OCI-LY1 (cell line): Measurements from ENCODE around the gene ANTXRL.
"Not testable (repeated sequence)": the region's sequence is repeated elsewhere in the genome, so short reads cannot be mapped to it uniquely, and the experiment has no call there.

ENCODE experiments used
- H2AFZ ChIP-seq: fragments of 200-600 bp; sonication (generic), shearing (Covaris generic); 2 replicates; pipeline ENCODE4 v1.6.0; 2014; ENCODE audit warnings: antibody characterized with exemption, mild to moderate bottlenecking, low read length
- H3F3A ChIP-seq: fragments of 200-600 bp; sonication (generic), shearing (Covaris generic); 2 replicates; pipeline ENCODE4 v1.6.0; 2014; ENCODE audit warnings: mild to moderate bottlenecking, antibody characterized with exemption, low read length, moderate library complexity; ENCODE audit not compliant: insufficient read depth
- H3K27ac ChIP-seq: fragments of 200-600 bp; sonication (generic); 2 replicates; pipeline ENCODE4 v1.5.1; 2014; ENCODE audit warnings: low read length, mixed run types, mild to moderate bottlenecking, low read depth; ENCODE audit not compliant: poor library complexity, severe bottlenecking
- H3K27me3 ChIP-seq: fragments of 200-600 bp; sonication (generic); 2 replicates; pipeline ENCODE4 v1.6.0; 2014; ENCODE audit warnings: antibody characterized with exemption, mild to moderate bottlenecking, low read length, moderate library complexity; ENCODE audit not compliant: insufficient read depth
- H3K36me3 ChIP-seq: fragments of 200-600 bp; sonication (generic); 2 replicates; pipeline ENCODE4 v1.6.1; 2014; ENCODE audit warnings: mild to moderate bottlenecking, antibody characterized with exemption, low read length, moderate library complexity, mixed read lengths; ENCODE audit not compliant: insufficient read depth
- H3K4me1 ChIP-seq: fragments of 200-600 bp; sonication (generic); 2 replicates; pipeline ENCODE4 v1.5.1; 2014; ENCODE audit warnings: mild to moderate bottlenecking, low read length, moderate library complexity; ENCODE audit not compliant: insufficient read depth, severe bottlenecking
- H3K4me2 ChIP-seq: fragments of 200-600 bp; sonication (generic), shearing (Covaris generic); 2 replicates; pipeline ENCODE4 v1.6.1; 2014; ENCODE audit warnings: low read length
- H3K4me3 ChIP-seq: fragments of 200-600 bp; sonication (generic); 2 replicates; pipeline ENCODE4 v1.5.1; 2014; ENCODE audit warnings: low read length, low read depth, mild to moderate bottlenecking, mixed read lengths; ENCODE audit not compliant: poor library complexity, severe bottlenecking
- H3K79me2 ChIP-seq: fragments of 200-600 bp; shearing (Covaris generic); 2 replicates; pipeline ENCODE4 v1.6.1; 2016; ENCODE audit warnings: mixed run types, low read length, mixed read lengths; ENCODE audit not compliant: insufficient read depth
- H3K9ac ChIP-seq: fragments of 200-600 bp; sonication (generic), shearing (Covaris generic); 2 replicates; pipeline ENCODE4 v1.6.1; 2014; ENCODE audit warnings: mild to moderate bottlenecking, low read length, mixed read lengths
- H3K9me2 ChIP-seq: fragments of 200-600 bp; sonication (generic), shearing (Covaris generic); 2 replicates; pipeline ENCODE4 v1.6.1; 2014; ENCODE audit warnings: low read depth, mild to moderate bottlenecking, low read length, mixed read lengths
- H3K9me3 ChIP-seq: fragments of 200-600 bp; shearing (Covaris generic); 2 replicates; pipeline ENCODE4 v1.6.1; 2014; ENCODE audit warnings: low read length, mixed read lengths
- H4K20me1 ChIP-seq: fragments of 200-600 bp; sonication (generic), shearing (Covaris generic); 2 replicates; pipeline ENCODE4 v1.6.0; 2016; ENCODE audit warnings: mild to moderate bottlenecking, low read length; ENCODE audit not compliant: insufficient read depth
- CTCF ChIP-seq: fragments of 200-600 bp; sonication (generic), shearing (Covaris generic); IDR thresholded peaks from 2 replicates; pipeline ENCODE4 v1.5.1; 2017; ENCODE audit warnings: mild to moderate bottlenecking, antibody characterized with exemption, low read length, moderate library complexity, mixed read lengths
- EZH2 ChIP-seq: fragments of 200-600 bp; sonication (generic), shearing (Covaris generic); IDR thresholded peaks from 2 replicates; pipeline ENCODE4 v1.8.0; 2017; ENCODE audit warnings: borderline replicate concordance, mixed run types, mild to moderate bottlenecking, antibody characterized with exemption, low read length, moderate library complexity, mixed read lengths

Gene ANTXRL

GRCh38 chr10:46253076-46254006, 33.5 kb upstream of the ANTXRL start:
- Histone ChIP-seq H3K36me3 (peaks cover 12% of the 10 kb centered on the region; the same call in 1 of the 2 replicates), H3K4me2 (no peak overlapping the region), H3K4me1 (no peaks in the 10 kb centered on the region), H2AFZ (no peak overlapping the region), H3K4me3 (no peak overlapping the region), H3K9me2 (no peaks in the 10 kb centered on the region), H3K9ac (no peak overlapping the region), H4K20me1 (no peaks in the 10 kb centered on the region), H3K79me2 (no peaks in the 10 kb centered on the region), H3F3A (no peaks in the 10 kb centered on the region), H3K27me3 (no peaks in the 10 kb centered on the region), H3K9me3 (no peaks in the 10 kb centered on the region), H3K27ac (no peak overlapping the region)
- TF ChIP-seq EZH2 (no peak), CTCF (no peak)

DNA sequence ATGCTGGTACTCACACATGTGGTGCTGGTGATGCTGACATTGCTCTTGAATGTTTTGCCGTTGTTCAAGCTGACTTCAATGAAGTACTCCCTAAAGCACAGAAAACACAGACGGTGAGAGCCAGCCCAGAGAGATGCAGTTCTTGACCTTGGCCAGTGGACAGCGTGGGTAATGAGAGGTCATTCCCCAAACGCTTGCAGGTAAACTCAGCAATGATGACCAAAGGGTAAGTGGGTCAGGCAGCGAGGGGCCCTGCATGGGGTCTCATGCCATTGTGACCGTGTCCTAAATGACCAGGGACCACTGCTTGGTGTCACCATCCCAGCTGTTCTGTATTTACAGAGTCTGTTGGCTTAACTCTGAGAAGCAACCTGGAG, 32.8 kb upstream of the ANTXRL start:
- Histone ChIP-seq H3K36me3 (peaks cover 12% of the 10 kb centered on the region; the same call in 1 of the 2 replicates), H3K9me3 (no peaks in the 10 kb centered on the region), H3K27me3 (no peaks in the 10 kb centered on the region), H3K79me2 (no peaks in the 10 kb centered on the region), H4K20me1 (no peaks in the 10 kb centered on the region), H3K9me2 (no peaks in the 10 kb centered on the region), H3K4me3 (no peak overlapping the region), H3K4me2 (no peak overlapping the region), H3K9ac (no peak overlapping the region), H2AFZ (no peak overlapping the region), H3K4me1 (no peaks in the 10 kb centered on the region), H3K27ac (no peak overlapping the region), H3F3A (no peaks in the 10 kb centered on the region)
- TF ChIP-seq CTCF, result no peak
- no peak for TF ChIP-seq EZH2

- no peaks in the 10 kb centered on the region for H3K79me2 ChIP-seq
- H3K36me3 ChIP-seq, result peaks cover 12% of the 10 kb centered on the region; the same call in 1 of the 2 replicates
- no peaks in the 10 kb centered on the region for H3K4me1 ChIP-seq
- H3K9me2 ChIP-seq, result no peaks in the 10 kb centered on the region
- H2AFZ ChIP-seq, result no peak overlapping the region
- H3K4me3 ChIP-seq, result no peak overlapping the region
- H3K9me3 ChIP-seq, result no peaks in the 10 kb centered on the region
- no peaks in the 10 kb centered on the region for H3K27me3 ChIP-seq
- H3K4me2 ChIP-seq, result no peak overlapping the region
- H3F3A ChIP-seq, result no peaks in the 10 kb centered on the region
- H3K27ac ChIP-seq, result no peak overlapping the region
- no peaks in the 10 kb centered on the region for H4K20me1 ChIP-seq
- no peak overlapping the region for H3K9ac ChIP-seq
- TF ChIP-seq CTCF, result no peak
- TF ChIP-seq EZH2, result no peak
Measured at GRCh38 chr10:46254467-46254866, 32.3 kb upstream of the ANTXRL start.

- not testable (repeated sequence) for H3K9me3 ChIP-seq, H3K27me3 ChIP-seq, H3K9me2 ChIP-seq, H3K4me2 ChIP-seq, H2AFZ ChIP-seq, H3K4me1 ChIP-seq, H3K79me2 ChIP-seq, H3K27ac ChIP-seq, H3K9ac ChIP-seq, H3F3A ChIP-seq, H4K20me1 ChIP-seq, H3K4me3 ChIP-seq
- peaks cover 12% of the 10 kb centered on the region; the same call in 1 of the 2 replicates for H3K36me3 ChIP-seq
Measured at GRCh38 chr10:46255210-46255609, 31.6 kb upstream of the ANTXRL start.
